ENCODE results near the gene DUSP10. TPM values are rescaled to one million over a fixed set of nuclear protein-coding genes. Genes with fewer than 3 reads are reported as not detected.

The DUSP10 gene
- total RNA-seq, 1 donor from 2014 or later = 2.6 TPM

GRCh38 chr1:221722254-221723017, 19.5 kb downstream of the DUSP10 start:
- peaks cover 7% of the 10 kb centered on the region for H3K4me1 ChIP-seq
- Mint-ChIP-seq H3K36me3 (peaks cover 2% of the 10 kb centered on the region), H3K4me1 (peaks cover 14% of the 10 kb centered on the region), H3K27me3 (ENCODE audit: insufficient read depth, low read depth) (no peaks in the 10 kb centered on the region), H3K9me3 (peaks cover 3% of the 10 kb centered on the region), H3K27ac (no peak overlapping the region), H3K4me3 (no peak overlapping the region)
- no peak overlapping the region for H2AFZ ChIP-seq (replicated peaks)
- H3K9me3 ChIP-seq (ENCODE audit: low read depth) = no peaks in the 10 kb centered on the region
- H3K9ac ChIP-seq = no peak overlapping the region
- no peaks in the 10 kb centered on the region for H3K79me2 ChIP-seq (ENCODE audit: low read depth)
- no peaks in the 10 kb centered on the region for H3F3A ChIP-seq (ENCODE audit: low read depth)
- no peak for DNase-seq (ENCODE audit: low spot score)
- H4K20me1 ChIP-seq (ENCODE audit: low read depth) = no peaks in the 10 kb centered on the region
- no peaks in the 10 kb centered on the region for H3K27me3 ChIP-seq
- H3K36me3 ChIP-seq = no peaks in the 10 kb centered on the region
- no peak overlapping the region for H3K4me3 ChIP-seq
- TF ChIP-seq EZH2phosphoT487 (IDR thresholded peaks at IDR 0.05) (no peak), EZH2 (IDR thresholded peaks at IDR 0.05) (no peak)
- TF ChIP-seq, protein P1, sequence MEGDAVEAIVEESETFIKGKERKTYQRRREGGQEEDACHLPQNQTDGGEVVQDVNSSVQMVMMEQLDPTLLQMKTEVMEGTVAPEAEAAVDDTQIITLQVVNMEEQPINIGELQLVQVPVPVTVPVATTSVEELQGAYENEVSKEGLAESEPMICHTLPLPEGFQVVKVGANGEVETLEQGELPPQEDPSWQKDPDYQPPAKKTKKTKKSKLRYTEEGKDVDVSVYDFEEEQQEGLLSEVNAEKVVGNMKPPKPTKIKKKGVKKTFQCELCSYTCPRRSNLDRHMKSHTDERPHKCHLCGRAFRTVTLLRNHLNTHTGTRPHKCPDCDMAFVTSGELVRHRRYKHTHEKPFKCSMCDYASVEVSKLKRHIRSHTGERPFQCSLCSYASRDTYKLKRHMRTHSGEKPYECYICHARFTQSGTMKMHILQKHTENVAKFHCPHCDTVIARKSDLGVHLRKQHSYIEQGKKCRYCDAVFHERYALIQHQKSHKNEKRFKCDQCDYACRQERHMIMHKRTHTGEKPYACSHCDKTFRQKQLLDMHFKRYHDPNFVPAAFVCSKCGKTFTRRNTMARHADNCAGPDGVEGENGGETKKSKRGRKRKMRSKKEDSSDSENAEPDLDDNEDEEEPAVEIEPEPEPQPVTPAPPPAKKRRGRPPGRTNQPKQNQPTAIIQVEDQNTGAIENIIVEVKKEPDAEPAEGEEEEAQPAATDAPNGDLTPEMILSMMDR (IDR thresholded peaks at IDR 0.05) = no peak
- no peak overlapping the region for H3K4me2 ChIP-seq
- no peak overlapping the region for H3K27ac ChIP-seq

- H3K4me1 Mint-ChIP-seq = peaks cover 33% of the 10 kb centered on the region
- no peak for DNase-seq (ENCODE audit: low spot score)
- H3K4me1 ChIP-seq = peaks cover 8% of the 10 kb centered on the region
- no peak overlapping the region for H3K27ac Mint-ChIP-seq
- H3K36me3 Mint-ChIP-seq = peaks cover 2% of the 10 kb centered on the region
- no peaks in the 10 kb centered on the region for H4K20me1 ChIP-seq (ENCODE audit: low read depth)
- H3K4me3 ChIP-seq = no peak overlapping the region
- H3K9me3 Mint-ChIP-seq = peaks cover 3% of the 10 kb centered on the region
- H3K4me2 ChIP-seq = no peak overlapping the region
- TF ChIP-seq EZH2 (IDR thresholded peaks at IDR 0.05) (no peak), EZH2phosphoT487 (IDR thresholded peaks at IDR 0.05) (no peak)
- TF ChIP-seq, protein P1 (IDR thresholded peaks at IDR 0.05) = no peak
- no peaks in the 10 kb centered on the region for H3K27me3 Mint-ChIP-seq (ENCODE audit: insufficient read depth, low read depth)
- no peaks in the 10 kb centered on the region for H3K79me2 ChIP-seq (ENCODE audit: low read depth)
- H3F3A ChIP-seq (ENCODE audit: low read depth) = peaks cover 1% of the 10 kb centered on the region
- H3K4me3 Mint-ChIP-seq = no peak overlapping the region
- H3K36me3 ChIP-seq = no peaks in the 10 kb centered on the region
- H2AFZ ChIP-seq (replicated peaks) = no peak overlapping the region
- H3K27me3 ChIP-seq = no peaks in the 10 kb centered on the region
- no peaks in the 10 kb centered on the region for H3K9me3 ChIP-seq (ENCODE audit: low read depth)
- no peak overlapping the region for H3K9ac ChIP-seq
- H3K27ac ChIP-seq = no peak overlapping the region
These were observed 21.3 kb downstream of the DUSP10 start for GRCh38 chr1:221720545-221720944.

DNA sequence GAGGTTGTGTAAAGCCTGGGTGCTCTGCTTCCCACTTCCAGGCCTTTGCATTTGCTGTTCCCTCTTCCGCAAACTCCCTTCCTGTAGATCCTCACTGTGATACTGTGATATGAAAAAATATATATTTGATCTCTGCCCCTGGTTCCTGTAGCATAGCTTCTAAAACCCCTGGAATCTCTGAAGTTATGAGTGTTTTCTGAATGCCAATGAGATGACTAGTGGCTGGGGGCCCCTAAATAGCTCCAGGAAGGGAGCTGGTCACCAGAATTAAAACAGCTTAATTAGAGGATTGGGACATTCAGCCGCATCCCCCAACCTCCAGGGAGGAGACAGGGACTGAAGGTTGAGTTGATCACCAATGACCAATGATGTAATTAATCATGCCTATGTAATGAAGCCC, 21.9 kb downstream of the DUSP10 start:
- TF ChIP-seq EZH2 (IDR thresholded peaks at IDR 0.05) = no peak
- TF ChIP-seq EZH2phosphoT487 (IDR thresholded peaks at IDR 0.05) = no peak
- TF ChIP-seq, protein P1 (IDR thresholded peaks at IDR 0.05) = no peak
- Histone ChIP-seq H3F3A (ENCODE audit: low read depth) (peaks cover 7% of the 10 kb centered on the region), H3K4me3 (no peak overlapping the region), H2AFZ (replicated peaks) (no peak overlapping the region), H3K4me2 (no peak overlapping the region), H3K79me2 (ENCODE audit: low read depth) (no peaks in the 10 kb centered on the region), H3K27ac (no peak overlapping the region), H3K4me1 (peaks cover 14% of the 10 kb centered on the region), H3K9me3 (ENCODE audit: low read depth) (no peaks in the 10 kb centered on the region), H3K9ac (no peak overlapping the region), H3K27me3 (no peaks in the 10 kb centered on the region), H4K20me1 (ENCODE audit: low read depth) (no peaks in the 10 kb centered on the region), H3K36me3 (no peaks in the 10 kb centered on the region)
- Mint-ChIP-seq H3K9me3 (peaks cover 3% of the 10 kb centered on the region), H3K27me3 (ENCODE audit: insufficient read depth, low read depth) (no peaks in the 10 kb centered on the region), H3K4me1 (peaks cover 38% of the 10 kb centered on the region), H3K4me3 (no peak overlapping the region), H3K36me3 (peaks cover 2% of the 10 kb centered on the region), H3K27ac (no peak overlapping the region)
- no peak for DNase-seq (ENCODE audit: low spot score)

Data from neural progenitor cell (in vitro differentiated cells).